NT2/D1 (cell line): ENCODE measurements around the gene PIK3R5.

ENCODE experiments used
- DNase-seq: peaks from one replicate; pipeline ENCODE4 v3.0.0-alpha.2; 2011; ENCODE audit warnings: low read depth, low spot score
- H3K27me3 ChIP-seq: 2 replicates; pipeline ENCODE4 v1.6.0; 2011; ENCODE audit warnings: mild to moderate bottlenecking; ENCODE audit not compliant: insufficient read length, insufficient read depth
- H3K36me3 ChIP-seq: 2 replicates; pipeline ENCODE4 v1.6.1; 2011; ENCODE audit warnings: mild to moderate bottlenecking, low read length, mixed read lengths; ENCODE audit not compliant: insufficient read depth, insufficient read length
- H3K4me1 ChIP-seq: 2 replicates; pipeline ENCODE4 v1.5.1; 2011; ENCODE audit not compliant: insufficient read depth, insufficient read length
- H3K4me3 ChIP-seq: 2 replicates; pipeline ENCODE4 v1.5.1; 2011; ENCODE audit warnings: low read depth; ENCODE audit not compliant: insufficient read length
- H3K9ac ChIP-seq: 2 replicates; pipeline ENCODE4 v1.6.0; 2011; ENCODE audit warnings: low read depth; ENCODE audit not compliant: insufficient read length
- H3K9me3 ChIP-seq: 2 replicates; pipeline ENCODE4 v1.5.1; 2011; ENCODE audit warnings: mild to moderate bottlenecking, low read length; ENCODE audit not compliant: insufficient read depth
- SUZ12 ChIP-seq: IDR thresholded peaks from 2 replicates; pipeline ENCODE4 v1.6.1; 2011; ENCODE audit not compliant: insufficient read length, insufficient read depth; ENCODE audit errors: extremely low read depth
- YY1 ChIP-seq: IDR thresholded peaks from 2 replicates; pipeline ENCODE4 v1.6.1; 2011; ENCODE audit not compliant: insufficient read length, insufficient read depth
- ZNF274 ChIP-seq: IDR thresholded peaks from 2 replicates; pipeline ENCODE4 v1.6.1; 2011; ENCODE audit warnings: mild to moderate bottlenecking, low read depth, low read length

PIK3R5 gene

DNA sequence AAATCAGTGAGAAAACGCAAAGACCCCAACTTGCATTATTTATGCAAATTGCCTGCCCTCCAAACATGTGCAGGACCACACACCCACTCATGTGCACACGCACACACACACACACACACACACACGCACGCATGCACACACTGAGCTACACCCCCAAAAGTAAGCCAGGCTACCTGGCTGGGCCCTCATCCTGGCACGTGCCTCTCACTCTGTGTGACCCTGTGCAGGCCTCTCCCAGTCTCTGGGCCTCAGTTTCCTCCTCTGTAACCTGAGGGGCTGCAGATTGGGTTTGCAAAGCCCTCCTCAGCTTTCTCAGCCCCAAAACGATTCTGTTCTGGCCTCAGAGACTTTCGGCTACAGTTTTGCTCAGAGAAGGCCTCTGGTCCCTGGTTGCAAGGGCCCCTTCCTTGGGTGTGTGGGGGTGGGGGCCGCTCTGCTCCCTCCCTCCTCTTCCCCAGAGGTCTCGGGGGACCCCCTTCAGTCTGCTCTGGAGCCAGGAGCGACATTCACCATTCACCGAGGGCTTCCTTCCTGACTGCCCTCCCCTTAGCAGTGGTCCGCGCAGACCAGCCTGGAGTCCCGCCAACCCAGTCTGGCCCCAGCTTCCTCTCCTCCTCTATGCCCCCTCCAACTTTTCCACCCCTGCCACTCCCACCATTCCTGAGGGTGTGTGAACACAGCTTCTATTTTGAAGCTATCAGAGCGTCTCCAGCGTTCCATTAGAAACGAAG, 92.6 kb downstream of the PIK3R5 start:
- no peak overlapping the region for H3K9ac ChIP-seq
- no peak overlapping the region for H3K4me3 ChIP-seq
- no peaks in the 10 kb centered on the region for H3K9me3 ChIP-seq
- no peaks in the 10 kb centered on the region for H3K27me3 ChIP-seq
- H3K4me1 ChIP-seq, result no peaks in the 10 kb centered on the region
- TF ChIP-seq YY1 (no peak), ZNF274 (no peak)
- no peak for DNase-seq
- no peaks in the 10 kb centered on the region for H3K36me3 ChIP-seq

- Histone ChIP-seq H3K9me3 (no peaks in the 10 kb centered on the region), H3K27me3 (no peaks in the 10 kb centered on the region), H3K4me1 (no peaks in the 10 kb centered on the region), H3K9ac (no peak overlapping the region), H3K4me3 (no peak overlapping the region), H3K36me3 (no peaks in the 10 kb centered on the region)
- TF ChIP-seq ZNF274, result no peak
- TF ChIP-seq SUZ12, result no peak
- no peak for TF ChIP-seq YY1
- DNase-seq, result no peak
Measured at GRCh38 chr17:8872036-8872704, 93.3 kb downstream of the PIK3R5 start.

- Histone ChIP-seq H3K27me3 (no peaks in the 10 kb centered on the region), H3K36me3 (no peaks in the 10 kb centered on the region), H3K9me3 (no peaks in the 10 kb centered on the region)
Measured at GRCh38 chr17:8871081-8871581, 94.4 kb downstream of the PIK3R5 start.

GRCh38 chr17:8870406-8871040, 95.0 kb downstream of the PIK3R5 start:
- H3K9me3 ChIP-seq, result no peaks in the 10 kb centered on the region
- no peak overlapping the region for H3K4me3 ChIP-seq
- DNase-seq, result no peak
- H3K9ac ChIP-seq, result no peak overlapping the region
- no peaks in the 10 kb centered on the region for H3K36me3 ChIP-seq
- H3K27me3 ChIP-seq, result no peaks in the 10 kb centered on the region
- no peaks in the 10 kb centered on the region for H3K4me1 ChIP-seq
- no peak for TF ChIP-seq YY1

More at GRCh38 chr17:8871081-8871581, 94.4 kb downstream of the PIK3R5 start:
- no peak for DNase-seq
- Histone ChIP-seq H3K4me3 (no peak overlapping the region), H3K4me1 (no peaks in the 10 kb centered on the region), H3K9ac (no peak overlapping the region)
- no peak for TF ChIP-seq SUZ12

- Histone ChIP-seq H3K4me3 (no peak overlapping the region), H3K27me3 (no peaks in the 10 kb centered on the region), H3K36me3 (no peaks in the 10 kb centered on the region), H3K9me3 (no peaks in the 10 kb centered on the region), H3K4me1 (no peaks in the 10 kb centered on the region), H3K9ac (no peak overlapping the region)
- DNase-seq, result no peak
- TF ChIP-seq YY1 (no peak), SUZ12 (no peak), ZNF274 (no peak)
Measured at GRCh38 chr17:8869114-8869815, 96.2 kb downstream of the PIK3R5 start.

DNA sequence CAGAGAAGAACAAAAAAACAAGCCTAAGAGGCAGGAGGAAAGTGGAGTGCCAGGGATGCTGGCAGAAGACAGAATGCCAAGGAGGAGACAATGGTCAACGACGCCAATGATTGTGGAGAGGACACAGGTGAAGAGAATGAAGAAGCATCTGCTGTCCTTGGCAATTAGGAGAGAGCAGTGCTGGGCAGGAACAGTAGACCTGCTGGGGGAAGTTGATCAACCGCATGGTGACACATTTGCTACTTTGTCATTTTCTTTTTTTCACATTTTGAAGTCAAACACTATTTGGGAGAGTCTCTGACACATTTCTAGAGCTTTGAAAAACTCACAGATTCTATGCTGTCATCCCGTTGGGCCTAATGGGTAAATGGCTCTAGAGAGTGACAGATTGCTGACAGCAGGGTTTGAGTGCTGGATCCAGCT, 97.0 kb downstream of the PIK3R5 start:
- DNase-seq, result no peak
- H3K9ac ChIP-seq, result no peak overlapping the region
- H3K4me3 ChIP-seq, result no peak overlapping the region
- H3K36me3 ChIP-seq, result no peaks in the 10 kb centered on the region
- H3K27me3 ChIP-seq, result no peaks in the 10 kb centered on the region
- H3K9me3 ChIP-seq, result no peaks in the 10 kb centered on the region
- TF ChIP-seq ZNF274, result no peak
- no peak for TF ChIP-seq YY1
- no peak for TF ChIP-seq SUZ12
- no peaks in the 10 kb centered on the region for H3K4me1 ChIP-seq

- TF ChIP-seq YY1, result no peak
- no peak for TF ChIP-seq ZNF274
- no peak for TF ChIP-seq SUZ12
- Histone ChIP-seq H3K27me3 (no peaks in the 10 kb centered on the region), H3K9me3 (no peaks in the 10 kb centered on the region), H3K9ac (no peak overlapping the region), H3K36me3 (no peaks in the 10 kb centered on the region), H3K4me3 (no peak overlapping the region), H3K4me1 (no peaks in the 10 kb centered on the region)
- no peak for DNase-seq
Measured at GRCh38 chr17:8868092-8868491, 97.4 kb downstream of the PIK3R5 start.
